ENCODE results near the gene CACNA1C.

The CACNA1C gene

DNA sequence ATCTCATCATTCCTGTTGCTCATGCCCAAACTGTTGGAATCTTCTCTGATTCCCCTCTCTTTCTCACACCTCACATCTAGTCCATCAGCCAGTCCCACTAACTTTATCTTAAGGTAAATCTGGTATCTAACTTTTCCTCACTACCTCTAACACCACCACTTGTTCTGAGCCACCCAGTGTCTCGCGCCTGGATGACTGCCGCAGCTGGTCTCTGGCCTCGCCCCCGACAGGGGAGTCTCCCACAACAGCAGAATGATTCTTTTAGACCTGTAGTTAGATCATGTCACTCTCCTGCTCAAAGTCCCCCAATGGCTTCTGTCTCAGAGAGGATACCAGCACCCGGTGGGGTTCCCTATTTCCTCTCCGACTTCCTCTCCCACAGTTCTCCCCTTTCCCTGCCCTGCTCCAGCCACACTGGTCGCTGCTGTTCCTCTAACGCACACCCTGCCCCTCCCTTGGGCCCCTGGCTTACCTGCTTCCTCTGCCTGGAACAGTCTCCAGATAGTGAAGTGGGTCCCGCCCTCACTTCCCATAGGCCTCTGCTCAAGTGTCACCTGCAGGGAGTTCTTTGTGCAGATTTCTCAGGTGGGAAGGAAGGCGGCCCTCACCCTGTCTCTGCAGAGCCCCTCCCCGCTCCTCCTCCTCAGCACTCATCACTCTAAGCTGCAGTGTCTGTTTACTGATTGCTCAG, 403.5 kb downstream of the CACNA1C start:
- DNase-seq (ENCODE audit: low read depth): no peak

DNA sequence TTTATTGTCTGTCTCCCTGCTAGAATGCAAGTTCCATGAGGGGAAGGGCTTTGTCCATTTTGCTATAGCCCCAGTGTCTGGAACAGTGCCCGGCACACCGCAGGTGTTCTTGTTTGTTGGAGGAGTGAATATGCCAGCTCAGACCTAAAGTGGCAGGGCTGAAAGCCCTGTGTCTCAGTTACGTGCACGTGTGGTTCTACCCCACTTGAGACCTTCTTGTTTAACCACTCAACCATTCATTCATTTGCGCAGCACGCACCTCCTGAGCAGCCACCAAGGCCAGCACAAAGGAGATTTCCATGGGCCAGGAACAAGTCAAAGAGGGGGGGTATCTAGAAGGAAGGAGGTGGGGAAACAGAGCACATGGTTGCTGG, 404.0 kb downstream of the CACNA1C start:
- DNase-seq (ENCODE audit: low read depth): no peak

DNA sequence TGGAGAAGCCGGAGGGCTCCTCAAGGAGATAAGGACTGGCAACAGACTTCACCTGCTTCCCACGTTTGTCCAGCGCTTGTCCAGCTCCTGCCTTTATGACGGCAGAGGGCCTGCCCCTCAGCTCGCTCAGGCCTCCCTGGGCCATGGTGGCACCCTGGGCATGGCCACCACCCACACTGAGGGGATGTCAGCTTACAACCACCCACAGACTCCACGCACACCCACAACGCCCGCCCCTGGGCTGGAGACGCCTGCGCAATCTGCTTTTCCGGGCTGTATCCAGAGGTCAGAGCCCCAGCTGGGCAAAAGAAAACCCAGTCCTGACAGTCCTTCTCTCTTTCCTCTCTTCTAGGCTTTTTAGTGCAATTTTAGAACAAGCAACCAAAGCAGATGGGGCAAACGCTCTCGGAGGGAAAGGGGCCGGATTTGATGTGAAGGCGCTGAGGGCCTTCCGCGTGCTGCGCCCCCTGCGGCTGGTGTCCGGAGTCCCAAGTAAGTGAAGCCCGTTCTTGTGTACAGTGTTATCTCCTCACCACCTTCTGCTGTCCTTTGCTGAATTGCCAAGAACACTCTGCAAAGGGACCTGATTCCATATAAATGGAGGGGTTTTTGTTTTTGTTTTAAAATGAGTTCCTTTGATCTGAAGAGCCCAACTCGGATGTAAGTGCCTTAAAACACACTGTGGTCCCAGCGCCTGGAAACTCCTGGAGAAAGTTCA, 404.6 kb downstream of the CACNA1C start:
- no peak for DNase-seq (ENCODE audit: low read depth)

DNA sequence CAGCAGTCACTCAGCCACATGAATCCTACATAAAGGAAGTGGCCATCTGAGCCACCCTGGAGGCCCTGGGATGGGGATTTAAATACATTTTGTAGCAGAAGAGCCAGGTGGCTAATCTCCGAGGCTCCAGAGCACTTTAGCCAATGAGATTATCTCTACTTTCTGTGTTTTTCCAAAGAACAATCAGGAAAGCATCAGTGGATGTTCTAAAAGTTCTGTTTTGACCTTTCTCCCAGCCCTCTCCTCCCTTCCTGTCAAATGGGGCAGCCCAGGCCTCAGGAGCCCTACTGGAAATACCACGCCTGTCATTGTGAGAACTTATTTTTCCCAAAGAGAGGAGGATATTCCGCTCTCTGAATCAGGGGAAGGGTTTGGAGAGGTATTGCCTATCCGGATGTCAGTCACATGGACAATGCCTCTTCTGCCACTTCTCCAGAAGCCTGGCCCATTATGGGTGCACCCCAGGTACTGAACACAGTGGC, 405.2 kb downstream of the CACNA1C start:
- no peak for DNase-seq (ENCODE audit: low read depth)

- DNase-seq (ENCODE audit: low read depth): no peak
Observed at GRCh38 chr12:2460051-2460670, 407.4 kb downstream of the CACNA1C start.

GRCh38 chr12:2461046-2461445, 408.3 kb downstream of the CACNA1C start:
- no peak for DNase-seq (ENCODE audit: low read depth)

- no peak for DNase-seq (ENCODE audit: low read depth)
Observed at GRCh38 chr12:2461645-2462044, 408.9 kb downstream of the CACNA1C start.

- no peak for DNase-seq (ENCODE audit: low read depth)
Observed at GRCh38 chr12:2462087-2462486, 409.3 kb downstream of the CACNA1C start.

DNA sequence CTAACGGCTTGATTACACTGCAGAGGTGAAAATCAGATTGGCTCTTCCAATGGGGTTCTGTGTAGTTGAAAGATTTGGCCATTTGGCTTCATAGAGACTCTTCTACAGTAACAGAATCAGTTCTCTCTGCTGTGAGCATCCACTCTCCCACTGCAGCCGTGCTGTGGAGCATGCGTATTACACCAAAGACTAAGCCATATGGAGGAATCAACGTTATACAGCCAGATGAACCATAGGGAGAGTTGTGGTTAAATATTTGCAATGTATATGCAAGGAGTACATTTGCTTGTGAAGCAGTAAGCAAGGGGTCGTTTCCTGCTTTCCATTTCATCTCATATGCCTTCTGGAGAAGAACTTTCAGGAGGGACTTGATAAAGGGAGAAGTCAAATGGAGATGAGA, 410.9 kb downstream of the CACNA1C start:
- DNase-seq (ENCODE audit: low read depth): no peak

GRCh38 chr12:2465681-2466080, 412.9 kb downstream of the CACNA1C start:
- no peak for DNase-seq (ENCODE audit: low read depth)

DNA sequence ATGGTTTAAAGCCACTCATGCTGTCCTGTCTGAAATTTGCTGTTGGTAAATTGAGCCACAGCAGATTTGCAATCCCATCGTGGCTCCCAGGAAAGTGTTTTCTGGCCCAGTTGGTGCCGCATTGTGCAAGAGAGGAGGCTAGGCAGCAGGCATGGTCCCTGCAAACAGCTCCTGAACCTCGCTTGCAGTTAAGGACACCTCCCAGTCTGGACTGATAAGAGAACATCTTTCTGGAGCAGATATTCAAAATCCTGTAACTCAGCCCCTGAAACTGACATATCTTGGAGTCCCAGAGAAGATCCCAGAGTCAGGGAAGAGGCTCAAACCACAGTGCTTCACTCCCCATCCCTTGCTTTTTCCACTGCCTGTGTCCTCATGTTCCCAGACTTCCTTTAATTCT, 413.4 kb downstream of the CACNA1C start:
- DNase-seq (ENCODE audit: low read depth): no peak

- no peak for DNase-seq (ENCODE audit: low read depth)
Observed at GRCh38 chr12:2467447-2468195, 414.8 kb downstream of the CACNA1C start.

DNA sequence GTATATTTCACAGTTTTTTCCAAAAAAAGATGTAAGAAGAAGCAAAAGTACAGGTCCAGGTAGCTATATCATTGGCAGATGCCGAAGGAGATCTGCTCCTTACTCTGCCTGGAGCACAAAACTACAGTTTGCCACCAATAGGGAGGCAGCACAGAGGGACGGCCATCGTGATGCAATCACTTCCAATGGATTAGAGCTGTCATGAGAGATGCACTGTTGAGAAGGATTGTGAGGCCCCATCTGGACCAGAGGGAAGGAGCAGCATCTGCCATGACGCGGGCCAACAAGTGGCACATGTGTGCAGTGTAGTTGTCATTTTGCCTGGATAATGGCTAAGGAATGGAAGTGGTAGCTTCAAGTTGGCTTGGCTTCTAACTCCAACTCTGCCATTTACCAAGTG, 423.2 kb downstream of the CACNA1C start:
- no peak for DNase-seq (ENCODE audit: low read depth)

DNA sequence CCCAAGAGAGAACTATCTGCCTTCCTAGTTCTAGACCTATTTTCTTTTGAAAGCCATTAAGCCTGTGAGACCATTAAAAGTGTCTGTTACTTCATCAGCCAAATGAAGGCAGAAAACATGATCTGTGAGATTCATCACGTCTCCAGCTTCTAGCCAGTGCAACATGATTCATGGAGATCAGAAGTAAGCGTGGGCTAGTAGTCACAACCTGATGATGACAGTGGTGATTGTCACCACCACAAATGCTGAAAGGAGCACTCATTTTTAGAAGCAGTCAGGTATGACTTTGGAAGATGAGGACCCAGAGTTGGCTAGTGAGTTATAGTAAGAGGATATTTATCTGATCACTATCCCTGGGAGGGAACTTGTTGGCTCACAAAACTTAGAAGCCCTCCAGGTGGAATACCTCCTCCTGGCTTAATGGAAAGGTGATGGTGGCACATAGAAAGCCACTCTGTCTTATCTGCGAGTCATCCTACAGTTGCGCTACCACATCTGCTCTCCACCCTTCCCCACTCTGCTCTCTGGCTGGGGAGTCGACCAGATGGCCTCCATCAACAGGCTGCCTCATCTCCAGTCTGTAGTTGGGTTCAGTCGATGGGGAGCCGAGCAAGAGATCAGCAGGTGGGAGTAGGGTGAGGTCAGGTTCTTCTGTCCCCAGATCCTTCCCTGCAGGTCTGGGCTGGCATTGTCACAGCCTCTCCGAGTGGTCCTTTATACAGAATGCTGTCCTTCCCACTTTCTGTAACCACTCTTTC, 424.4 kb downstream of the CACNA1C start:
- no peak for DNase-seq (ENCODE audit: low read depth)

DNA sequence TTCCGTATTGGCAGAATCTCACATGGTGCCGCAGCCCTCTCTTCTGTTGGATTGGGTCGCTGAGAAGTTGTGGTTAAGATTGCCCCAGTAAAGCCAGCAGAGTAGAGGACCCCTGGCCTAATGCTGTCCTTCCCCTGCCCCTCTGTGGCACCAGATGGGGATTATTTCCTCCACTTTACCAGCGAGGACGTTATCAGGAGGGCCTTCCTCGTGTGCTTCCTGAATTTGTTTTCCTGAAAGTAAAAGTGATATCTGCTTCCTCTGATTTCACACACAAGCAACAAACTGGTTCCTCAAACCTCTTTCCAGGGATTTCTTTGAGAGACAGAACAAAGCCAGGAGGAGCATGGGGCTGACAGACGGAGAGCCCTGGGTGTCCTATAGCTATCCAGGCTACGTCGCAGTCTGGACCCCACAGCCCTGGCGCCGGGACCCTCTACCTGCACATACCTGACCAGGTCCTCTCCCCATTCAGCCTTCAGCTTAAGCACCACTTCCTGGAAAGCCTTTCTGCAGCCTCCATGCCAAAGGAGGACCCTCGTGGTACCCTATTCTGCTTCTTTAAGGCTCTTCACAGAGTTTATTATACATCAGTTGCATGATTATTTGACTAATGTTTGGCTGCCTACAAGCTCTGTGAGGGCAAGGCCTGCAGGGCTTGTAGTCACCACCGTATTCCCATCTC, 427.2 kb downstream of the CACNA1C start:
- DNase-seq (ENCODE audit: low read depth): no peak

DNA sequence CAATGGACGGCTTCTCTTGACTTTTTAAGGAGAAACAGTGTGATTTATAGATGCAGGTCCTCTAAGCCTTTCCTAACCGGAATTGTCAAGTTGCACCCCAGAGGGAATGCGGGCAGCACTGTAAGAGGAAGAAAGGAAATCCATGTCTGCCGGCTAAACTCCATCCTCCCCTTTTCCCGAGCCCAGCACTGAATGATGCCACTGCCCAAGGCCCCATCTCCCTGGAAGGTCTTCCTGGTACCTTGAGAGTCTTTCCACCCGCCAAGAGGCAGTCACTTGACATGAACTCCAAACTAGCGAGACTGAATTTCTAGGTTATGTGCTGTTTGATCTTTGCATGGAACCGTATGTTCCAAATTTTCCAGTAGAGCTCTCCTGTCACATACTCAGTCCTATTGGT, 428.6 kb downstream of the CACNA1C start:
- no peak for DNase-seq (ENCODE audit: low read depth)

- no peak for DNase-seq (ENCODE audit: low read depth)
Observed at GRCh38 chr12:2481951-2482350, 429.2 kb downstream of the CACNA1C start.

DNA sequence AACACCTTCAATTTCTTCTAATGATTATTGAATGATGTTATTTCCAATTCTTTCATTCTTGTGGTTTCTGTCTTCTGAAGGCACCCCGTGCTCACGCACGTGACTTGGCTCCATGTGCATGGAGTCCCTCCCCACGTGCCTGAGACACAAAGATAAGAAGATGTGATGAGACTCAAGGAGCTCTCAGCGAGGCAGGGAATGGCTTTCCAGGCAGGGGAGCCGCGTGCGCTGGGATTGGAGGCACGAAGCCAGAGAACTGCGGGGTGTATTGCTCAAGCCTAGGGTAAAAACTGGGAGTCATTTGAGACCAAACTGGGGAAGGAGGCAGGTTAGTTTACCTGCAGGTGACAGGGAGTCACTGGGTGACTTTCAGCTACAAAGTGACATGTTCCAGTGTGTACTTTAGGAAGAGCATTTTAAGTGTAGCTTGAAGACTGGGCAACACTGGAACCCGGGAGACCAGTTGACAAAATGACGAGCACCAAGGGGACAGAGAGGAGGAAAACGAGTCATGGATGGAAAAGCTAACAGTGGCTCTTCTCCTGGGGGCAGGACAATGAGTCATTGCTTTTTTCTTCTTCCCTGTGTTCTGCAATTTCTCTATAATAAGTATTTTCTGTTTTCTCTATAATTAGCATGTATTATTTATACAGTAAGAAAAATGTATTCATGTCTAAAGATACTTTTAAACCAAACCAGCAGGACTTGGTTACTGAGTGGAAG, 430.3 kb downstream of the CACNA1C start:
- no peak for DNase-seq (ENCODE audit: low read depth)

- no peak for DNase-seq (ENCODE audit: low read depth)
Observed at GRCh38 chr12:2483713-2484112, 430.9 kb downstream of the CACNA1C start.

- DNase-seq (ENCODE audit: low read depth): no peak
Observed at GRCh38 chr12:2484141-2484776, 431.5 kb downstream of the CACNA1C start.

All from stimulated activated CD8-positive, alpha-beta memory T cell treated with anti-CD3 and anti-CD28 coated beads, Interleukin-12 subunit alpha, Interleukin-12 subunit beta, amount 100 ng/mL, for 1 hour (primary cell).